A549 (cell line): ENCODE measurements around the gene WNT1.
A peak's percentile ranks its signal among the peaks of the same experiment; 100 is the strongest.

Experiments
- CHD4 ChIP-seq: fragments of 200-600 bp; sonication (generic); IDR thresholded peaks from 2 replicates; pipeline ENCODE4 v1.6.1; 2016; ENCODE audit warnings: antibody characterized with exemption, mild to moderate bottlenecking, borderline replicate concordance
- EP300 ChIP-seq, 2 experiments: fragments of >200 bp; sonication (Bioruptor Twin); formaldehyde crosslinking; IDR thresholded peaks; 2 replicates in 1 of 2; 3 replicates in 1 of 2; pipeline ENCODE4 v1.6.1; 2016 to 2017
- JUNB ChIP-seq: fragments of >200 bp; sonication (Bioruptor Twin); formaldehyde crosslinking; IDR thresholded peaks from 2 replicates; pipeline ENCODE4 v1.6.1; 2016
- PHF8 ChIP-seq: fragments of 200-600 bp; sonication (generic); IDR thresholded peaks from 2 replicates; pipeline ENCODE4 v1.6.1; 2016; ENCODE audit warnings: low read depth, mild to moderate bottlenecking, antibody characterized with exemption, moderate library complexity, borderline replicate concordance
- POLR2A ChIP-seq: IDR thresholded peaks from 2 replicates; pipeline ENCODE4 v1.6.1; 2012; ENCODE audit warnings: mild to moderate bottlenecking, low read length
- RAD21 ChIP-seq, 2 experiments: fragments of >200 bp in 1 of 2; sonication (Bioruptor Twin) in 1 of 2; formaldehyde crosslinking in 1 of 2; IDR thresholded peaks in 1 of 2; conservative IDR thresholded peaks in 1 of 2; 2 replicates in 1 of 2; 3 replicates in 1 of 2; pipeline ENCODE4 v1.6.1; 2012 to 2018; ENCODE audit warnings: inconsistent platforms in 1 of 2
- ZNF302 ChIP-seq: fragments of 250-450 bp; sonication (Bioruptor Pico); IDR thresholded peaks from 2 replicates; pipeline ENCODE4 v1.9.0; 2021; ENCODE audit warnings: inconsistent platforms, mild to moderate bottlenecking, moderate library complexity
- TF ChIP-seq, protein P1 (sequence below): fragments of >200 bp; sonication (Bioruptor Twin); formaldehyde crosslinking; IDR thresholded peaks from 3 replicates; pipeline ENCODE4 v1.5.1; 2016
- TF ChIP-seq, protein P2 (sequence below): IDR thresholded peaks from 2 replicates; pipeline ENCODE4 v1.6.1; 2012
- TF ChIP-seq, protein P3 (sequence below): fragments of 200-600 bp; sonication (generic); IDR thresholded peaks from 2 replicates; pipeline ENCODE4 v1.6.1; 2016; ENCODE audit warnings: antibody characterized with exemption, mild to moderate bottlenecking, moderate library complexity
- TF ChIP-seq, protein P4 (sequence below): fragments of >200 bp; sonication (Bioruptor Twin); formaldehyde crosslinking; IDR thresholded peaks from 2 replicates; pipeline ENCODE4 v1.6.1; 2016
- TF ChIP-seq, protein P5 (sequence below): IDR thresholded peaks from 2 replicates; pipeline ENCODE4 v1.6.1; 2012; ENCODE audit warnings: low read depth, borderline replicate concordance
- TF ChIP-seq, protein P6 (sequence below): fragments of 450-650 bp; IDR thresholded peaks from 2 replicates; pipeline ENCODE4 v1.6.1; 2014; ENCODE audit warnings: antibody characterized with exemption

DNA sequence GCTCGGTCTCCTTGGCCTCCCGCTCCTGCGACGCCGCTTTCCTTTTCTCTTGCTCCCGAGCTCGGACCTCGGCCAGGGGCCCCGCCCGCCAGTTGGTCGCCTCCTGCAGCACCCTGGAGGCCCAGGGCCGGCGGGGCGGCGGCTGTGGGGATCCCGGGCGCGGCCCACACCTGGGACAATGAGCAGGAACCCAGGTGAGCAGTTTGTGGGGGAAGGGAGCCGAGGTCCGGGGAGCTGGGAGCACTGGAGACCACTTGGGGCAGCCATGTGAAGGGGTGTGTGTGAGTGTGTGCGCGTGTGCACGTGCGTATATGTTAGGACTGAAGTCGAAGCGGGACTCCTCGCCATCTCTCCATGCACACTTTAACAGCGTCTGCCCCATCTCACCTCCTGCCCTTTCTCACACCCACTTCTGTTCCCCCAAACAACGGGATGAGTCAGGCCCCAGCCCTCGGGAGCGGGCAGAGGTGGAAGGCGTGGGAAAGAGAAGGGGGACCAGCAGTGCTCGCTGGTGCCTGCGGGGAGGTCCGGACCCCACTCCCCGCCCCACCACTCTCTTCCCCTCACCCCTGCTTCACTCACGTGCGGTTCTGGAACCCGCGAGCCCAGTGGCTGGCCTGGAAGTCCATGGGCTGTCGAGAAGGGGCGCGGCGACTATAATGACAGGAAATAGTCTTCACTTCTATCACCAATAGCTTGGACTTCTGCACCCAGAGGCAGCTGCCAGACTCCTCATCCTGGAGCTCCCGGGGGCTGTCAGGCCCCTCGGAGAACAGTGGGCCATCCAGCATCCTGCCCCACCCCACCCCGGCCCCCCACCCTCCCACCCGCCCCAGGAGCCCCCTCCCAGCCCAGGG lies 20.6 kb downstream of the WNT1 start:
- TF ChIP-seq PHF8 (no peak), CHD4 (no peak), EP300 (IDR thresholded peaks at IDR 0.05) (no peak), POLR2A (no peak), RAD21 (conservative IDR thresholded peaks at IDR 0.05 in 1 of 2, IDR thresholded peaks at IDR 0.05 in 1 of 2) (no peak), JUNB (no peak), ZNF302 (peak; percentile 49; the same call in 1 of the 2 replicates)
- TF ChIP-seq, protein P1, sequence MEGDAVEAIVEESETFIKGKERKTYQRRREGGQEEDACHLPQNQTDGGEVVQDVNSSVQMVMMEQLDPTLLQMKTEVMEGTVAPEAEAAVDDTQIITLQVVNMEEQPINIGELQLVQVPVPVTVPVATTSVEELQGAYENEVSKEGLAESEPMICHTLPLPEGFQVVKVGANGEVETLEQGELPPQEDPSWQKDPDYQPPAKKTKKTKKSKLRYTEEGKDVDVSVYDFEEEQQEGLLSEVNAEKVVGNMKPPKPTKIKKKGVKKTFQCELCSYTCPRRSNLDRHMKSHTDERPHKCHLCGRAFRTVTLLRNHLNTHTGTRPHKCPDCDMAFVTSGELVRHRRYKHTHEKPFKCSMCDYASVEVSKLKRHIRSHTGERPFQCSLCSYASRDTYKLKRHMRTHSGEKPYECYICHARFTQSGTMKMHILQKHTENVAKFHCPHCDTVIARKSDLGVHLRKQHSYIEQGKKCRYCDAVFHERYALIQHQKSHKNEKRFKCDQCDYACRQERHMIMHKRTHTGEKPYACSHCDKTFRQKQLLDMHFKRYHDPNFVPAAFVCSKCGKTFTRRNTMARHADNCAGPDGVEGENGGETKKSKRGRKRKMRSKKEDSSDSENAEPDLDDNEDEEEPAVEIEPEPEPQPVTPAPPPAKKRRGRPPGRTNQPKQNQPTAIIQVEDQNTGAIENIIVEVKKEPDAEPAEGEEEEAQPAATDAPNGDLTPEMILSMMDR = no peak
- TF ChIP-seq, protein P2, sequence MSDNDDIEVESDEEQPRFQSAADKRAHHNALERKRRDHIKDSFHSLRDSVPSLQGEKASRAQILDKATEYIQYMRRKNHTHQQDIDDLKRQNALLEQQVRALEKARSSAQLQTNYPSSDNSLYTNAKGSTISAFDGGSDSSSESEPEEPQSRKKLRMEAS = peak; percentile 98
- TF ChIP-seq, protein P3, sequence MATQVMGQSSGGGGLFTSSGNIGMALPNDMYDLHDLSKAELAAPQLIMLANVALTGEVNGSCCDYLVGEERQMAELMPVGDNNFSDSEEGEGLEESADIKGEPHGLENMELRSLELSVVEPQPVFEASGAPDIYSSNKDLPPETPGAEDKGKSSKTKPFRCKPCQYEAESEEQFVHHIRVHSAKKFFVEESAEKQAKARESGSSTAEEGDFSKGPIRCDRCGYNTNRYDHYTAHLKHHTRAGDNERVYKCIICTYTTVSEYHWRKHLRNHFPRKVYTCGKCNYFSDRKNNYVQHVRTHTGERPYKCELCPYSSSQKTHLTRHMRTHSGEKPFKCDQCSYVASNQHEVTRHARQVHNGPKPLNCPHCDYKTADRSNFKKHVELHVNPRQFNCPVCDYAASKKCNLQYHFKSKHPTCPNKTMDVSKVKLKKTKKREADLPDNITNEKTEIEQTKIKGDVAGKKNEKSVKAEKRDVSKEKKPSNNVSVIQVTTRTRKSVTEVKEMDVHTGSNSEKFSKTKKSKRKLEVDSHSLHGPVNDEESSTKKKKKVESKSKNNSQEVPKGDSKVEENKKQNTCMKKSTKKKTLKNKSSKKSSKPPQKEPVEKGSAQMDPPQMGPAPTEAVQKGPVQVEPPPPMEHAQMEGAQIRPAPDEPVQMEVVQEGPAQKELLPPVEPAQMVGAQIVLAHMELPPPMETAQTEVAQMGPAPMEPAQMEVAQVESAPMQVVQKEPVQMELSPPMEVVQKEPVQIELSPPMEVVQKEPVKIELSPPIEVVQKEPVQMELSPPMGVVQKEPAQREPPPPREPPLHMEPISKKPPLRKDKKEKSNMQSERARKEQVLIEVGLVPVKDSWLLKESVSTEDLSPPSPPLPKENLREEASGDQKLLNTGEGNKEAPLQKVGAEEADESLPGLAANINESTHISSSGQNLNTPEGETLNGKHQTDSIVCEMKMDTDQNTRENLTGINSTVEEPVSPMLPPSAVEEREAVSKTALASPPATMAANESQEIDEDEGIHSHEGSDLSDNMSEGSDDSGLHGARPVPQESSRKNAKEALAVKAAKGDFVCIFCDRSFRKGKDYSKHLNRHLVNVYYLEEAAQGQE = no peak
- TF ChIP-seq, protein P4, sequence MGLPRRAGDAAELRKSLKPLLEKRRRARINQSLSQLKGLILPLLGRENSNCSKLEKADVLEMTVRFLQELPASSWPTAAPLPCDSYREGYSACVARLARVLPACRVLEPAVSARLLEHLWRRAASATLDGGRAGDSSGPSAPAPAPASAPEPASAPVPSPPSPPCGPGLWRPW = no peak
- TF ChIP-seq, protein P5, sequence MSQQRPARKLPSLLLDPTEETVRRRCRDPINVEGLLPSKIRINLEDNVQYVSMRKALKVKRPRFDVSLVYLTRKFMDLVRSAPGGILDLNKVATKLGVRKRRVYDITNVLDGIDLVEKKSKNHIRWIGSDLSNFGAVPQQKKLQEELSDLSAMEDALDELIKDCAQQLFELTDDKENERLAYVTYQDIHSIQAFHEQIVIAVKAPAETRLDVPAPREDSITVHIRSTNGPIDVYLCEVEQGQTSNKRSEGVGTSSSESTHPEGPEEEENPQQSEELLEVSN = peak; percentile 94
- TF ChIP-seq, protein P6, sequence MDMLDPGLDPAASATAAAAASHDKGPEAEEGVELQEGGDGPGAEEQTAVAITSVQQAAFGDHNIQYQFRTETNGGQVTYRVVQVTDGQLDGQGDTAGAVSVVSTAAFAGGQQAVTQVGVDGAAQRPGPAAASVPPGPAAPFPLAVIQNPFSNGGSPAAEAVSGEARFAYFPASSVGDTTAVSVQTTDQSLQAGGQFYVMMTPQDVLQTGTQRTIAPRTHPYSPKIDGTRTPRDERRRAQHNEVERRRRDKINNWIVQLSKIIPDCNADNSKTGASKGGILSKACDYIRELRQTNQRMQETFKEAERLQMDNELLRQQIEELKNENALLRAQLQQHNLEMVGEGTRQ = no peak
